Pancreas (tissue), 10 donors: ENCODE results near the gene SOBP. TPM values are rescaled to one million over a fixed set of nuclear protein-coding genes. Genes with fewer than 3 reads are reported as not detected.
"Not testable (repeated sequence)": the region's sequence is repeated elsewhere in the genome, so short reads cannot be mapped to it uniquely, and the experiment has no call there.

Source experiments
- ATAC-seq, 4 donors: fragments of 200-7000 bp; cut with Tn5 transposase; one replicate each; pipeline versions ENCODE4 v1.8.0 to v1.9.1; 2020; ENCODE audit warnings: mild to moderate bottlenecking in 4 of 4, moderate library complexity in 4 of 4
- DNase-seq, 6 donors: peaks; one replicate each; pipeline ENCODE4 v3.0.0-alpha.2; 2020
- FAIRE-seq: peaks from 2 replicates; lab custom pipeline; 2012; peaks lifted over from hg19 to GRCh38; lab: Jason Lieb, UNC
- H3K27ac ChIP-seq, 4 donors: fragments of 200-600 bp; sonication (generic); 1 replicate in 3 of 4; 2 replicates in 1 of 4; pipeline versions ENCODE4 v1.5.0 to v1.8.0; 2020
- H3K27me3 ChIP-seq, 4 donors: fragments of 200-600 bp; one replicate each; pipeline ENCODE4 v1.8.0; 2021
- H3K36me3 ChIP-seq, 3 donors: fragments of 200-600 bp; sonication (generic) in 1 of 3; one replicate each; pipeline versions ENCODE4 v1.5.0 to v1.8.0; 2020 to 2021
- H3K4me1 ChIP-seq, 3 donors: fragments of 200-600 bp; one replicate each; pipeline ENCODE4 v1.8.0; 2021
- H3K4me3 ChIP-seq, 4 donors: fragments of 200-600 bp; sonication (generic) in 2 of 4; one replicate each; pipeline versions ENCODE4 v1.5.0 to v1.8.0; 2020 to 2021
- H3K9me3 ChIP-seq, 4 donors: fragments of 200-600 bp; one replicate each; pipeline ENCODE4 v1.8.0; 2021
- WGBS, 2 donors: extraction: QIAGEN DNeasy Blood & Tissue Kit; methylation state at CpG; one replicate each; pipeline ENCODE4 v1.1.7; 2013; 5-methylcytosine and 5-hydroxymethylcytosine counted together
- intact Hi-C, 3 donors: fragments of 100-400 bp; cut with DNase I; formaldehyde crosslinking; loops; one replicate each; pipeline versions ENCODE4 v1.11.1 to v1.14.2; 2022
- polyA plus RNA-seq, 2 donors: library from polyadenylated mRNA; stranded (reverse); fragments of 200-250 nt; gene quantifications; one replicate each; pipeline ENCODE4 v1.2.3, GENCODE V29; 2013
- total RNA-seq, 6 donors: library from RNA; stranded (reverse); fragmentation: NEBNext Ultra II Directional in 4 of 6; extraction: Animal tissue kit (Norgen Biotek cat#: 25700) in 4 of 6; gene quantifications; one replicate each; pipeline versions ENCODE4 v1.2.1 to v1.2.4, GENCODE V29; 2021 to 2023
- TF ChIP-seq, protein P1 (sequence below), 4 donors: fragments of 200-600 bp; sonication (generic) in 3 of 4; IDR thresholded peaks; one replicate each; pipeline versions ENCODE4 v1.5.0 to v1.8.0; 2021; ENCODE audit warnings: antibody characterized with exemption in 4 of 4
- donor health status: healthy with polysubstance abuse.
- donor health status: DM: no; HTN: no; CAD: no; lungs with moderate emphysema.
- donor health status: DM: no; HTN: no; CAD: no.
- donor health status: control.
- donor health status: control.
- donor health status: Bipolar disorder and iron deficiency.
- donor health status: DM: yes; HTN: yes; CAD: no.
- donor health status: DM: no; HTN: no; CAD: no.
- donor health status: DM: no; HTN: no; CAD: no.
- donor health status: DM: yes; HTN: yes; CAD: no.

Gene SOBP
- total and polyA plus RNA-seq, 8 donors, result 1.1 to 3.5 (median 2.0) TPM

DNA sequence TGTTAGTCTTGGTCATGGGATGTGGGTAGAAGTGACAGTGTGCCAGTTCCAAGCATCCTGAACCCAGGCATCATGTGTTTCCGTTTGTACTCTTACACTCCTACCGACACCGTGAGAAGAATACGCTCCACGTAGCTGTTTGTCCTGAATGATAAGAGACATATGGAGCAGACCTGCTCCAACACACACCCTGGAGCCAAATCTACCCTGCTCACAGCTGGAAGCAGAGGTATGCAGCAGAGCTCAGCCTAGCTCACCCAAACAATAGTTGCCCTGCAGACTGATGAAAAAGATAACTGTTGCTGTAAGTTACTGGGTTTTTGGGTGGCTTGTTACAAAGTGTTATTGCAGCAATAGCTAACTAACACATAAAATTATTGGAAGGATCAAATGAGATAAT lies 16.3 kb upstream of the SOBP start:
- H3K4me3 ChIP-seq, result no peak overlapping the region
- intact Hi-C loops, result no loop called here
- no peaks in the 10 kb centered on the region for H3K9me3 ChIP-seq
- no peaks in the 10 kb centered on the region for H3K36me3 ChIP-seq
- FAIRE-seq (no peak), DNase-seq (no peak), ATAC-seq (no peak)
- WGBS, 2 donors, result 17 to 19% methylated on average over 5 of the region's 5 CpGs
- no peaks in the 10 kb centered on the region for H3K4me1 ChIP-seq
- TF ChIP-seq, protein P1, sequence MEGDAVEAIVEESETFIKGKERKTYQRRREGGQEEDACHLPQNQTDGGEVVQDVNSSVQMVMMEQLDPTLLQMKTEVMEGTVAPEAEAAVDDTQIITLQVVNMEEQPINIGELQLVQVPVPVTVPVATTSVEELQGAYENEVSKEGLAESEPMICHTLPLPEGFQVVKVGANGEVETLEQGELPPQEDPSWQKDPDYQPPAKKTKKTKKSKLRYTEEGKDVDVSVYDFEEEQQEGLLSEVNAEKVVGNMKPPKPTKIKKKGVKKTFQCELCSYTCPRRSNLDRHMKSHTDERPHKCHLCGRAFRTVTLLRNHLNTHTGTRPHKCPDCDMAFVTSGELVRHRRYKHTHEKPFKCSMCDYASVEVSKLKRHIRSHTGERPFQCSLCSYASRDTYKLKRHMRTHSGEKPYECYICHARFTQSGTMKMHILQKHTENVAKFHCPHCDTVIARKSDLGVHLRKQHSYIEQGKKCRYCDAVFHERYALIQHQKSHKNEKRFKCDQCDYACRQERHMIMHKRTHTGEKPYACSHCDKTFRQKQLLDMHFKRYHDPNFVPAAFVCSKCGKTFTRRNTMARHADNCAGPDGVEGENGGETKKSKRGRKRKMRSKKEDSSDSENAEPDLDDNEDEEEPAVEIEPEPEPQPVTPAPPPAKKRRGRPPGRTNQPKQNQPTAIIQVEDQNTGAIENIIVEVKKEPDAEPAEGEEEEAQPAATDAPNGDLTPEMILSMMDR (IDR thresholded peaks at IDR 0.05), result no peak
- no peak overlapping the region for H3K27ac ChIP-seq
- no peaks in the 10 kb centered on the region for H3K27me3 ChIP-seq

GRCh38 chr6:107475360-107475759 lies 14.6 kb upstream of the SOBP start:
- intact Hi-C loops, H3K27ac ChIP-seq, FAIRE-seq, H3K4me1 ChIP-seq, H3K36me3 ChIP-seq, ATAC-seq, H3K4me3 ChIP-seq, H3K9me3 ChIP-seq, DNase-seq, H3K27me3 ChIP-seq: not testable (repeated sequence)
- WGBS, 2 donors, result 84 to 86% methylated on average over 3 of the region's 3 CpGs

DNA sequence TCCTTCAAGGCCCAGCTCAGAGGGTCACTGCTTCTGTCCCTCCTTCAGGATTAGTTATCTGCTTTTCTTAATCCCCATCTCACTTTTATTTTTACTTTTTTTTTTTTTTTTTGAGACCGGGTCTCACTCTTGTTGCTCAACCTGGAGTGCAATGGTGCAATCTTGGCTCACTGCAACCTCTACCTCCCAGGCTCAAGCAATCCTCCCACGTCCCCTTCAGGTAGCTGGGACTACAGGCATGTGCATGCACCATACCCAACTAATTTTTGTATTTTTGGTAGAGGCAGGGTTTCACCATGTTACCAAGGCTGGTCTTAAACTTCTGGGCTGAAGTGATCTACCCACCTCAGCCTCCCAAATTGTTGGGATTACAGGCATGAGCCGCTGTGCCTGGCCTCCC lies 14.1 kb upstream of the SOBP start:
- 65 to 67% methylated on average over 3 of the region's 3 CpGs for WGBS, 2 donors
- not testable (repeated sequence) for DNase-seq

GRCh38 chr6:107479089-107479690 lies 10.7 kb upstream of the SOBP start:
- FAIRE-seq (no peak), ATAC-seq (no peak)

More for the DNA sequence above, 14.1 kb upstream of the SOBP start:
- ATAC-seq, H3K4me1 ChIP-seq, H3K36me3 ChIP-seq, H3K9me3 ChIP-seq, intact Hi-C loops, H3K27ac ChIP-seq, H3K27me3 ChIP-seq, H3K4me3 ChIP-seq, FAIRE-seq: not testable (repeated sequence)

DNA sequence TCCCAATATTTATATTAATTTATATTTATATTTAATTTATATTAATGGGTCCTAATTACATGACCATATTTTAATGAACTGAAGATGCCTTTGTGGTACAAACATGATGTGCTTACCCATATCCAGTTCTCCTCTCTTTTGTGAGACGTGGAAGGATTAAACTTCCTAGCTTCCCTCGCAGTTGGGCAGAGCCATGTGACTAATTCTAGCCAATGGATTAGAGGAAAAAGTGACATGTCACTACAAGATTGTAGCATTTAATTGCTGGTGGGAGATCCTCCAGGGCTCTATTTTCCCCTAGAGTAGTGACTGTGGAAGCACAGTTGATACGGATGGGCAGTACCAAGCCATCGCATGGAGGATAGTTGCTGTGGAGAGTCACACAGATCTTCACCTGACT lies 4.8 kb upstream of the SOBP start:
- ATAC-seq (no peak), FAIRE-seq (no peak), DNase-seq (no peak)
- intact Hi-C loops, result no loop called here
- 92 to 93% methylated on average over 4 of the region's 4 CpGs for WGBS, 2 donors
- H3K4me1 ChIP-seq, result no peaks in the 10 kb centered on the region
- H3K4me3 ChIP-seq, result no peak overlapping the region
- H3K36me3 ChIP-seq, result no peaks in the 10 kb centered on the region
- no peaks in the 10 kb centered on the region for H3K27me3 ChIP-seq
- no peaks in the 10 kb centered on the region for H3K9me3 ChIP-seq
- TF ChIP-seq, protein P1 (IDR thresholded peaks at IDR 0.05), result no peak
- H3K27ac ChIP-seq, result no peak overlapping the region

More at GRCh38 chr6:107479089-107479690, 10.7 kb upstream of the SOBP start:
- WGBS, 2 donors, result 74 to 80% methylated on average over 4 of the region's 4 CpGs
- no peaks in the 10 kb centered on the region for H3K36me3 ChIP-seq
- no peak for DNase-seq
- no peak overlapping the region for H3K4me3 ChIP-seq
- H3K27me3 ChIP-seq, result no peaks in the 10 kb centered on the region
- H3K4me1 ChIP-seq, result no peaks in the 10 kb centered on the region
- no peaks in the 10 kb centered on the region for H3K9me3 ChIP-seq
- TF ChIP-seq, protein P1 (IDR thresholded peaks at IDR 0.05), result no peak
- intact Hi-C loops, result no loop called here
- H3K27ac ChIP-seq, result no peak overlapping the region

DNA sequence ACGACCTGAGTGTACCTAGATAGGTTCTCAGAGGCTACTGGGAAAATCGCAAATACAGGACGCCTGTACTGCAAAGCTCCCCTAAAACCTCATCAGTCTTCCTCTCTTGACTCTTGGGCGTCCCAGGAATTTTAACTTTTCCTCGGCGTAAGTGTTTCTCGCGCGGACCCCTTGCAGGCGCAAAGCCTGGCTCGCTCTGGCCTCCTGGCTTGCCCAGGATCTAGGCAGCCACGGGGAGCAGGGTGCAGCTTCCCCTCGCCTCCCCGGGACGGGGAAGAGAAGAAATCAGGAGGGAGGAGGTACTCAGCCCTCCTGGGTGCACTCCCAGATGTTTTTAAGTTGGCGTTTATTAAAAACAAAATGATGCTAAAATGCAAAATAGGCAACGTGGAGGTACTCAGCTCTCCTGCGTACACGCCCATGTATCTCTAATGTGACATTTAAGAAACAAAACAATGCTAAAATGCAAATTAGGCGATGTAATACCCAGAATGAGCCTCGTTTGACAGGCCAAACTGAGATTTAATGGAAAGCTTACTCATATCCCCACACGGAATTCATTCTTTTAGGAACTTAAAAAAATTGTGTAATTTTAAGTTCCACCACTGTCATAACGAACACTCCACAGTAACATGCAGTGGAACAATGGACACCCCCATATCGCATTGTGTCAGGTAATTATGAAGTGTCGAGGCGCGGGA lies 1.6 kb upstream of the SOBP start:
- FAIRE-seq (no peak), ATAC-seq (no peak), DNase-seq (no peak)
- TF ChIP-seq, protein P1 (IDR thresholded peaks at IDR 0.05), result no peak
- Histone ChIP-seq H3K9me3 (no peaks in the 10 kb centered on the region), H3K36me3 (no peaks in the 10 kb centered on the region), H3K27ac (no peak overlapping the region), H3K4me3 (peak overlapping the region in 2 of 4 donors; percentile 55 to 72), H3K4me1 (no peaks in the 10 kb centered on the region), H3K27me3 (no peaks in the 10 kb centered on the region)
- 44 to 46% methylated on average over 27 of the region's 27 CpGs for WGBS, 2 donors
- intact Hi-C loops, result no loop called here
